Lower lobe of right lung (tissue), 2 donors: ENCODE data around the gene EHBP1L1. TPM values are rescaled to one million over a fixed set of nuclear protein-coding genes. Genes with fewer than 3 reads are reported as not detected.

Experiments
- ATAC-seq, 2 donors: fragments of 200-7000 bp; cut with Tn5 transposase; one replicate each; pipeline ENCODE4 v1.9.1; 2020 to 2022; ENCODE audit warnings: mild to moderate bottlenecking in 2 of 2, moderate library complexity in 2 of 2
- DNase-seq: peaks from one replicate; pipeline ENCODE4 v3.0.0-alpha.2; 2020
- H3K27ac ChIP-seq: fragments of 200-600 bp; one replicate; pipeline ENCODE4 v1.8.0; 2022
- H3K27me3 ChIP-seq: fragments of 200-600 bp; one replicate; pipeline ENCODE4 v1.8.0; 2022; ENCODE audit warnings: low read depth
- H3K36me3 ChIP-seq: fragments of 200-600 bp; one replicate; pipeline ENCODE4 v1.8.0; 2022; ENCODE audit warnings: mild to moderate bottlenecking
- H3K4me1 ChIP-seq: fragments of 200-600 bp; one replicate; pipeline ENCODE4 v1.8.0; 2022
- H3K4me3 ChIP-seq: fragments of 200-600 bp; one replicate; pipeline ENCODE4 v1.8.0; 2022; ENCODE audit warnings: mild to moderate bottlenecking
- H3K9me3 ChIP-seq: fragments of 200-600 bp; one replicate; pipeline ENCODE4 v1.8.0; 2022
- CTCF ChIP-seq: fragments of 200-600 bp; IDR thresholded peaks from one replicate; pipeline ENCODE4 v1.8.0; 2022; ENCODE audit warnings: antibody characterized with exemption, mild to moderate bottlenecking
- intact Hi-C: fragments of 100-400 bp; cut with DNase I; formaldehyde crosslinking; loops from one replicate; pipeline ENCODE4 v1.11.0; 2022
- total RNA-seq: library from RNA; stranded (reverse); fragmentation: NEBNext Ultra II Directional; extraction: Animal tissue kit (Norgen Biotek cat#: 25700); gene quantifications from one replicate; pipeline ENCODE4 v1.2.1, GENCODE V29; 2021
- donor health status: DM: no; HTN: yes; CAD: no; lungs with severe emphysema.

Gene EHBP1L1
- total RNA-seq, 1 donor from 2014 or later, result 110 TPM

- H3K27me3 ChIP-seq, result no peaks in the 10 kb centered on the region
- H3K4me3 ChIP-seq, result no peak overlapping the region
- no peak for TF ChIP-seq CTCF
- DNase-seq (no peak), ATAC-seq (no peak)
- H3K36me3 ChIP-seq, result peaks cover 56% of the 10 kb centered on the region
- no peak overlapping the region for H3K27ac ChIP-seq
- peaks cover 32% of the 10 kb centered on the region for H3K4me1 ChIP-seq
- no peaks in the 10 kb centered on the region for H3K9me3 ChIP-seq
- intact Hi-C loops, result no loop called here
Measured at GRCh38 chr11:65580031-65580692, 4.3 kb downstream of the EHBP1L1 start.

- DNase-seq, result no peak
- peaks cover 60% of the 10 kb centered on the region for H3K36me3 ChIP-seq
- peaks cover 31% of the 10 kb centered on the region for H3K4me1 ChIP-seq
- no peaks in the 10 kb centered on the region for H3K9me3 ChIP-seq
- H3K27me3 ChIP-seq, result no peaks in the 10 kb centered on the region
- no peak overlapping the region for H3K27ac ChIP-seq
- intact Hi-C loops, result no loop called here
- no peak overlapping the region for H3K4me3 ChIP-seq
- no peak for ATAC-seq
- TF ChIP-seq CTCF, result no peak
Measured at GRCh38 chr11:65580756-65581155, 4.9 kb downstream of the EHBP1L1 start.

GRCh38 chr11:65581928-65582327 is 6.1 kb downstream of the EHBP1L1 start:
- Histone ChIP-seq H3K9me3 (no peaks in the 10 kb centered on the region), H3K27me3 (no peaks in the 10 kb centered on the region), H3K4me3 (no peak overlapping the region), H3K27ac (no peak overlapping the region), H3K4me1 (peaks cover 35% of the 10 kb centered on the region), H3K36me3 (peaks cover 66% of the 10 kb centered on the region)
- TF ChIP-seq CTCF, result no peak
- ATAC-seq (no peak), DNase-seq (no peak)
- intact Hi-C loops, result no loop called here

- Histone ChIP-seq H3K27me3 (no peaks in the 10 kb centered on the region), H3K4me3 (no peak overlapping the region), H3K36me3 (peaks cover 69% of the 10 kb centered on the region), H3K27ac (no peak overlapping the region), H3K9me3 (no peaks in the 10 kb centered on the region), H3K4me1 (peaks cover 33% of the 10 kb centered on the region)
- TF ChIP-seq CTCF, result no peak
- ATAC-seq (no peak), DNase-seq (no peak)
- intact Hi-C loops, result no loop called here
Measured at GRCh38 chr11:65583589-65583988, 7.7 kb downstream of the EHBP1L1 start.

- DNase-seq, result no peak
- ATAC-seq, result no peak
- Histone ChIP-seq H3K27ac (no peak overlapping the region), H3K36me3 (peaks cover 69% of the 10 kb centered on the region), H3K4me3 (no peak overlapping the region), H3K27me3 (no peaks in the 10 kb centered on the region), H3K9me3 (no peaks in the 10 kb centered on the region), H3K4me1 (peaks cover 34% of the 10 kb centered on the region)
- intact Hi-C loops, result no loop called here
- TF ChIP-seq CTCF, result no peak
Measured at GRCh38 chr11:65584106-65584505, 8.3 kb downstream of the EHBP1L1 start.
